B cell (primary cell): ENCODE results near the gene RHOBTB3.

Experiments
- CTCF ChIP-seq: fragments of 200-600 bp; IDR thresholded peaks from one replicate; pipeline ENCODE4 v1.8.0; 2022; ENCODE audit warnings: antibody characterized with exemption, mild to moderate bottlenecking
- EZH2 ChIP-seq: IDR thresholded peaks from 2 replicates; pipeline ENCODE4 v1.6.1; 2012; ENCODE audit warnings: borderline replicate concordance, low read depth, mild to moderate bottlenecking, moderate library complexity, low read length; ENCODE audit not compliant: insufficient read depth, poor library complexity, severe bottlenecking

GRCh38 chr5:95839658-95840057 is 108.5 kb downstream of the RHOBTB3 start:
- TF ChIP-seq CTCF (no peak), EZH2 (no peak)
